Activated CD4-positive, alpha-beta T cell treated with anti-CD3 and anti-CD28 coated beads for 24 hours (primary cell): ENCODE data around the gene METTL2B.
A peak's percentile ranks its signal among the peaks of the same experiment; 100 is the strongest.
"Not testable (repeated sequence)": the region's sequence is repeated elsewhere in the genome, so short reads cannot be mapped to it uniquely, and the experiment has no call there.

ENCODE experiments used
- DNase-seq, 2 donors: peaks; one replicate each; pipeline ENCODE4 v3.0.0-alpha.2; 2020; ENCODE audit warnings: low read depth in 2 of 2

METTL2B gene

DNA sequence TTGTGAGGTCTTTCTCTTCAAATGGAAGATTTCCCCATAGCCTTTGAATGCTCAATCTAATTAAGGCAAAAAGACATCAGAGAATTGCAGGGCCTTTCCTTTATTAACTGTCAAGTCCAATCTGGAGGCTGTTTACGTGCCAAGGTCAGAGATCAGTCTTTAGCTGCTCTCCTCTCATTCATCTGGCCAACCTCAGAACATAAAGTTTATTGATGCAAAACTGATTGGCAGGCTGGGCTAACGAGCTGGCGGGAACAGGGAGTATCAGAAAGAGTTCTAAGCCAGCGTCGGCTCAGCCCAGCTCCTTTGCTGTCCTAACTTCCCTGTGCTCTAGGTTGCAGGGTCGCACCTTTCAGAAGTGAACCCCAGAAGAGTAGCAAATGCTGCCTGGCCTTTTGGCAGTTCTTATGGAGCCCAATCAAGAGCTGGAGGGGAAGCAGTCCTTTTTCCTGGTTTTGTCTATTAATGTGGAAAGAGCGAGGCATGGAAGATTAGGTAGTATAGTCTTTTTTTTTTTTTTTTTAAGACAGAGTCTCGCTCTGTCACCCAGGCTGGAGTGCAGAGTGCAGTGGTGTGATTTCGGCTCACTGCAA is 47.5 kb downstream of the METTL2B start:
- DNase-seq, result not testable (repeated sequence)

DNA sequence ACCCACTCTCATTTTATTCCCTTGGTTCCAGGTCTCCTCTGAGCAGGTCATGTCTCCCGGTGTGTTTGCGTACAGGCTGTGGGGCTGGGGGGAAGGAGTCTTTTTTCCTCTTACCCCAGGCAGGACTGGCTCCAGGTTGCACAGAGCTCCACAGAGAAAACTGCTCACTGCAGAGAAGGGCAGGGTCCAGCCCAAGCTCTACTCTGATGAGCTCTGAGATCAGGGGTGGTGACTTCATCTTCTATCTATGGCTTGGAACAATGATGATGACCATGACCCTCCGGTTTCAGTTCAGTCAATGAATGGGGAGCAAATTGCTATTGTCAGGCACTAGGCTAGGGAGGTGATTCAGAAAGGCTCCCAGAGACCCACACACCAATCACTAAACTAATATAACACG is 49.0 kb downstream of the METTL2B start:
- not testable (repeated sequence) for DNase-seq

GRCh38 chr7:128526062-128526466 is 49.5 kb downstream of the METTL2B start:
- DNase-seq, result not testable (repeated sequence)

DNA sequence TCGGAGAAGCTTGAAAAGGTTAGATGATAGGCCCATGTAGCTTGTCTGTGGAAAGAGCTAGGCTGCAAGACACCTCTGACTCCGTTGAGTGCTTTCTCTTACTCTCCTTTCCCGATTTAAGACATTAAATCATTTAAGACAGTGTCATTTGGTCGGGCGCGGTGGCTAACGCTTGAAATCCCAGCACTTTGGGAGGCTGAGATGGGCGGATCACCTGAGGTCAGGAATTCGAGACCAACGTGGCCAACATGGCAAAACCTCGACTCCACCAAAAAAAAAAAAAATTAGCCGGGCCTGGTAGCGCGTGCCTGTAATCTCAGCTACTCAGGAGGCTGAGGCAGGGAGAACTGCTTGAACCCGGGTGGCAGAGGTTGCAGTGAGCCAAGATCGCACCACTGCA is 52.6 kb downstream of the METTL2B start:
- DNase-seq, result not testable (repeated sequence)

- DNase-seq, result peak; percentile 12 to 22
These were observed 53.7 kb downstream of the METTL2B start for GRCh38 chr7:128530121-128530854.

GRCh38 chr7:128530855-128531104 is 54.2 kb downstream of the METTL2B start:
- no peak for DNase-seq

DNA sequence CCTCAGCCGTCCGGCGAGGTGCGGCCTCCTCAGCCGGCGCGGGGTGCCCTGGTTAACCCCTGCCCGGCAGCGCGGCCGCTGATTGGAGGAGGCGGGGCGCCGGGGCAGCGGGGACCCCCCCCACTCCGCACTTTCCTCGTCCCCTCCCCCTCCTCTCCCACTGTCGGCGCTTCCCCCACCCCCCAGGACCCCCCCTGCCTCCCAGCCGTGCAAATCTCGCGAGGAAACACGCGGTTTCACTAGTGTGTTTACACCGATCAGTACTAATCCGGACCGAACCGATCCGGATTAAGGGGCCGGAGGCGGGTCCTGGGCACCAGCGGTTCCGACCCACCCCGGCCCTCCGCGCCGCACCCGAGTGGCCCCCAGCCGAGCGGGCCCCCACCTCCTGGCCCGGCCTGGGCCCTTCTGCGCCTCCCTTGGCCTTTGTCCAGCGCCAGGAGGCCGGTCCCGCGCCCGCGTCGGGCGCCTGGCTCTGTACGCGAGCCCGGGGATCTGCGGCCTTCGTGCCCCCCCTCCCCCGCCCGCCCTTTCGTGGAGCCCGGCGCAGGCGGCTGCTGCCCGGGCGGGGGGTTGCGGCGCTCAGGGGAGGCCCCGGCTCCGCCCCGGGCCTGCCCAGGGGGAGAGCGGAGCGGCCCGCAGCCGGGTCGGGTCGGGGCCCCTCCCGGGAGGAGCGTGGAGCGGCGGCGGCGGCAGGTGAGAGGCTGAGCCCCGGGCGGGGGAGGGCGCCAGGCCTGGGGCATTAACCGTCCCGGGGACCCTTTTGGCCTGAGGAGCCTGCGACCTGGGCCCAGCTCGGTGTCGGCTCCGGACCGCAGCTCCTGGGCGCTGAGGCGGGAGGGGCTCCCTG is 54.8 kb downstream of the METTL2B start:
- peak; percentile 64 to 67 for DNase-seq

GRCh38 chr7:128531955-128532478 is 55.5 kb downstream of the METTL2B start:
- DNase-seq, result peak in 1 of 2 donors; percentile 23

GRCh38 chr7:128532956-128533355 is 56.4 kb downstream of the METTL2B start:
- not testable (repeated sequence) for DNase-seq

DNA sequence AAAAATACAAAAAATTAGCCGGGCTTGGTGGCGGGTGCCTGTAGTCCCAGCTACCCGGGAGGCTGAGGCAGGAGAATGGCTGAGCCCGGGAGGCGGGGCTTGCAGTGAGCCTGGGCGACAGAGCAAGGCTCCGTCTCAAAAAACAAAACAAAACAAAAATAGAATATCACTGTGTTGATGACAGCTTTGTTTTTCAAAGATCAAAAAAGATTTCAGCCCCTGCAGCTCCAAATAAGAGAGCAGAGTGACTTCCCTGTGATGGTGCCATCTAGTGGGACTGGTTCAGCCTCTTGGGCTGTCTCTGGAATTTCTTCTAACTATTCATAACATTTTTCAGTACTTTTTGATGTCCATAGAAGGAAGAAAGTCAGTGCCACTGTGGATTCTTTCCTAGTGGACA is 60.9 kb downstream of the METTL2B start:
- DNase-seq, result not testable (repeated sequence)

- not testable (repeated sequence) for DNase-seq
These were observed 66.0 kb downstream of the METTL2B start for GRCh38 chr7:128542530-128542929.

DNA sequence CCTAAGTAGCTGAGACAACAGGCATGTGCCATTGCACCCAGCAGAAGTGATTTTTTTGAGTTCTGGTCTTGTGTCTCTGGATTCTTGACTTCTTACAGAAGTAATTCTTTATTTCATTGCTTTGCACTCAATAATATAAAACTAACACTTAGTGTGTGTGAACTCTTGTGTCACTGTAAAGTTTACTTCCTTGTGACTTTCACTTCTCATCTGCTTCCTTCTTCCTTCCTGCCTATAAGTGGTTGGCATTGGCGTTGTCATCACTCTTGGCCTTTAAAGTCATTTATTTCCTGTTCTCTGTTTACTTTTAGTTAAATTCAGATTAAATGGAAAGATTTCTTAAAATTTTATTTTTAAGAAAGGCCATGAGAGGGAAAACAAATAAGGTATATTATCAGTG is 66.8 kb downstream of the METTL2B start:
- not testable (repeated sequence) for DNase-seq

- not testable (repeated sequence) for DNase-seq
These were observed 69.8 kb downstream of the METTL2B start for GRCh38 chr7:128546319-128546851.

DNA sequence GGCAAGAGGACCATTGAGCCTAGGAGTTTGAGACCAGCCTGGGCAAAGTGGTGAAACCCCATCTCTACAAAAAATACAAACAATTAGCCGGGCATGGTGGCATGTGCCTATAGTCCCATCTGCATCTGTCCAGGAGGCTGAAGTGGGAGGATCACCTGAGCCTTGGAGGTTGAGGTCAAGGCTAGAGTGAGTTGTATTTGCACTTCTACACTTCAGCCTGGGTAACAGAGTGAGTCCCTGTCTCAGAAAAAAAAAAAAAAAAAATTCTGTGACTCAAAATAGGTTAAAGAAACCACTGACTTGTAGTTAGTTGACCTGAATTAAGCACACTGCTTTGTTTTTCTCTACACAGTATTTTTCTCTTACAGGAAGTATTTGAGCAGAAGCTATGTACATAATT is 74.4 kb downstream of the METTL2B start:
- DNase-seq, result no peak

GRCh38 chr7:128554394-128554793 is 77.8 kb downstream of the METTL2B start:
- DNase-seq, result not testable (repeated sequence)
